Measurements from ENCODE around the gene RFX8. TPM values are rescaled to one million over a fixed set of nuclear protein-coding genes. Genes with fewer than 3 reads are reported as not detected.

RFX8 gene
- total and polyA plus RNA-seq, 2 donors (not counting 3 experiments of a cell fraction or from before 2014, with no cell fraction given): 0.21 to 1.00 TPM

DNA sequence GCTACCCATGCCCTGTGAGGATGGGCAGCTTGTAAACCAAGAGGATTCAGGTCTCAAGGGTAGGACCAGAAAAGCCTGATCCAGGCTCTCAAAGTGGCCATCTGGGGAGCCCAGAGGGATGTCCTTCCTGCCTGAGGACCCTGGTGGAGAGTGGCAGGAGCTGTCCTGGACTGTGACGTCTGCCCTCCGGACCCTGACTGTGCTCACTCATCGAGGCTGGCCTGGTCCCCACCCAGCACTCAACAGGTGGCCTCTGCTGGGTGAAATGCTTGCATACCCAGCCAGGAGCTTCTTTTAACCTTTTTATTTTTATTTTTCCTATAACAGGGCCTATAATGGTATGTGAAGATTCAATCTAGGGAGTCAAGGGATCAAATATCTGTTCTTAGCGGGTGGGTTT lies 112.1 kb downstream of the RFX8 start:
- Histone ChIP-seq H3K27me3 (ENCODE audit: control insufficient read depth in 2 of 2, insufficient read depth in 2 of 2, low read length in 2 of 2) (peaks cover 12 to 20% of the 10 kb centered on the region in 2 experiments), H3K79me2 (ENCODE audit: control insufficient read depth, insufficient read depth, low read length) (no peaks in the 10 kb centered on the region), H2AFZ (ENCODE audit: low read depth, low read length) (no peak overlapping the region), H3K36me3 (ENCODE audit: control insufficient read depth in 2 of 2, extremely low read depth in 1 of 2, insufficient read depth in 2 of 2, low read length in 2 of 2) (no peaks in the 10 kb centered on the region), H3K9ac (replicated peaks; ENCODE audit: extremely low read depth, insufficient read depth, low read length) (no peak overlapping the region), H3K4me2 (ENCODE audit: insufficient read depth, low read length) (no peak overlapping the region), H3K4me1 (ENCODE audit: control insufficient read depth, extremely low read depth, insufficient read depth, low read length) (no peaks in the 10 kb centered on the region), H3K4me3 (replicated peaks in 1 of 3; ENCODE audit: insufficient read depth in 1 of 3, low read depth in 1 of 3, low read length in 3 of 3) (no peak overlapping the region), H3K9me1 (replicated peaks; ENCODE audit: control insufficient read depth, extremely low read depth, insufficient read depth, low read length) (no peaks in the 10 kb centered on the region), H3K27ac (ENCODE audit: insufficient read depth, low read depth, low read length) (no peak overlapping the region), H3K9me3 (replicated peaks; ENCODE audit: control insufficient read depth, insufficient read depth, low read length) (no peaks in the 10 kb centered on the region), H4K20me1 (replicated peaks; ENCODE audit: control insufficient read depth, extremely low read depth, insufficient read depth, low read length) (no peaks in the 10 kb centered on the region)
- intact Hi-C loops (cut with micrococcal nuclease): no loop called here
- FAIRE-seq (no peak), DNase-seq (ENCODE audit: low read depth, low spot score) (no peak)
- POLR2A ChIA-PET: no interaction called here
- no peak for TF ChIP-seq JUN (IDR thresholded peaks at IDR 0.05; ENCODE audit: borderline replicate concordance, insufficient read depth, insufficient read length, low read depth)
- TF ChIP-seq POLR2AphosphoS5 (IDR thresholded peaks at IDR 0.05; ENCODE audit: insufficient read depth, low read depth, low read length): no peak
- dilution Hi-C loops (cut with MboI; ENCODE audit: extremely low pct_ligation_motif_present, low sequenced_read_pairs): no loop called here
- no TSS peak for BruUV-seq (replicated peaks)
- CTCF ChIA-PET: interaction anchor here (1.0 to 2.6 kb wide), 6 partner anchors 9 to 36 kb away, joined by 3 to 13 read pairs (median 4); no protein-coding TSS in a partner anchor

DNA sequence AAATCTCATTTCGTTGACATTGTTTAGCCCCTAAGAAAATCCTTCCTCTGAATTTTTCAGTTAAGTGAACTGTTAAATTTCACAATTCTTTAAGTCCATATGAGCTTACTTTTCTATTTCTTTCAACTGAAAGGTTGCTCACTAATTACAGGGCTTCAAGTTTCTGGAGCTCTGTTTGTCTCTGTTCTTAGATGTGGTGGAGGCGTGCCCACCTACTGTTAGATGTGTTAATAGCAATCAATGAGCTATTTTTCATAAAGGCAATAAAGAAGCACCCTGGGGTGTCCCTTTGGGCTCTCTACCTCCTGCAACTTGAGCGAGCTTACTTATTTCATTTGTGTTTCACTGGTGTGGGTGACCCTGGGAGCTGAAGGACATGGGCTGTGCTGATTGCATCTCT lies 112.6 kb downstream of the RFX8 start:
- FAIRE-seq: no peak
- no peak for TF ChIP-seq EZH2 (IDR thresholded peaks at IDR 0.05; ENCODE audit: borderline replicate concordance, low read depth, low read length, severe bottlenecking)
- no peak for TF ChIP-seq POLR2AphosphoS5 (IDR thresholded peaks at IDR 0.05; ENCODE audit: insufficient read depth, low read depth, low read length)
- TF ChIP-seq, protein P1, sequence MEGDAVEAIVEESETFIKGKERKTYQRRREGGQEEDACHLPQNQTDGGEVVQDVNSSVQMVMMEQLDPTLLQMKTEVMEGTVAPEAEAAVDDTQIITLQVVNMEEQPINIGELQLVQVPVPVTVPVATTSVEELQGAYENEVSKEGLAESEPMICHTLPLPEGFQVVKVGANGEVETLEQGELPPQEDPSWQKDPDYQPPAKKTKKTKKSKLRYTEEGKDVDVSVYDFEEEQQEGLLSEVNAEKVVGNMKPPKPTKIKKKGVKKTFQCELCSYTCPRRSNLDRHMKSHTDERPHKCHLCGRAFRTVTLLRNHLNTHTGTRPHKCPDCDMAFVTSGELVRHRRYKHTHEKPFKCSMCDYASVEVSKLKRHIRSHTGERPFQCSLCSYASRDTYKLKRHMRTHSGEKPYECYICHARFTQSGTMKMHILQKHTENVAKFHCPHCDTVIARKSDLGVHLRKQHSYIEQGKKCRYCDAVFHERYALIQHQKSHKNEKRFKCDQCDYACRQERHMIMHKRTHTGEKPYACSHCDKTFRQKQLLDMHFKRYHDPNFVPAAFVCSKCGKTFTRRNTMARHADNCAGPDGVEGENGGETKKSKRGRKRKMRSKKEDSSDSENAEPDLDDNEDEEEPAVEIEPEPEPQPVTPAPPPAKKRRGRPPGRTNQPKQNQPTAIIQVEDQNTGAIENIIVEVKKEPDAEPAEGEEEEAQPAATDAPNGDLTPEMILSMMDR (IDR thresholded peaks at IDR 0.05; ENCODE audit: extremely low read depth in 1 of 2, insufficient read depth in 1 of 2, low read depth in 1 of 2, low read length in 2 of 2): no peak
- no peak for TF ChIP-seq GATA2 (IDR thresholded peaks at IDR 0.05; ENCODE audit: insufficient read depth, insufficient read length, low read depth, low read length)
- TF ChIP-seq POLR2A (IDR thresholded peaks at IDR 0.05; ENCODE audit: low read depth, low read length): no peak
- TF ChIP-seq FOS (IDR thresholded peaks at IDR 0.05; ENCODE audit: borderline replicate concordance, insufficient read depth, low read length): no peak
- TF ChIP-seq, protein P2, sequence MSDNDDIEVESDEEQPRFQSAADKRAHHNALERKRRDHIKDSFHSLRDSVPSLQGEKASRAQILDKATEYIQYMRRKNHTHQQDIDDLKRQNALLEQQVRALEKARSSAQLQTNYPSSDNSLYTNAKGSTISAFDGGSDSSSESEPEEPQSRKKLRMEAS (IDR thresholded peaks at IDR 0.05; ENCODE audit: insufficient read depth, insufficient read length): no peak
- no peak for TF ChIP-seq JUN (IDR thresholded peaks at IDR 0.05; ENCODE audit: borderline replicate concordance, insufficient read depth, insufficient read length, low read depth)
- no peak for TF ChIP-seq MYC (IDR thresholded peaks at IDR 0.05; ENCODE audit: low read depth, low read length)
- dilution Hi-C loops (cut with MboI; ENCODE audit: extremely low pct_ligation_motif_present, low sequenced_read_pairs): no loop called here

More for the DNA sequence above, 112.6 kb downstream of the RFX8 start:
- ChIA-PET CTCF (interaction anchor here (1.0 to 2.6 kb wide), 6 partner anchors 9 to 36 kb away, joined by 3 to 13 read pairs (median 4); no protein-coding TSS in a partner anchor), POLR2A (no interaction called here)
- no peak overlapping the region for H3K4me3 ChIP-seq (replicated peaks in 1 of 3; ENCODE audit: insufficient read depth in 1 of 3, low read depth in 1 of 3, low read length in 3 of 3)
- H3K9me1 ChIP-seq (replicated peaks; ENCODE audit: control insufficient read depth, extremely low read depth, insufficient read depth, low read length): no peaks in the 10 kb centered on the region
- no TSS peak for BruUV-seq (replicated peaks)
- no peak overlapping the region for H3K4me2 ChIP-seq (ENCODE audit: insufficient read depth, low read length)
- no peaks in the 10 kb centered on the region for H3K36me3 ChIP-seq (ENCODE audit: control insufficient read depth in 2 of 2, extremely low read depth in 1 of 2, insufficient read depth in 2 of 2, low read length in 2 of 2)
- no peak overlapping the region for H2AFZ ChIP-seq (ENCODE audit: low read depth, low read length)
- DNase-seq (ENCODE audit: low read depth, low spot score): no peak
- H3K27ac ChIP-seq (ENCODE audit: insufficient read depth, low read depth, low read length): no peak overlapping the region
- H3K9me3 ChIP-seq (replicated peaks; ENCODE audit: control insufficient read depth, insufficient read depth, low read length): no peaks in the 10 kb centered on the region
- H3K4me1 ChIP-seq (ENCODE audit: control insufficient read depth, extremely low read depth, insufficient read depth, low read length): no peaks in the 10 kb centered on the region
- no peaks in the 10 kb centered on the region for H3K79me2 ChIP-seq (ENCODE audit: control insufficient read depth, insufficient read depth, low read length)
- no peaks in the 10 kb centered on the region for H4K20me1 ChIP-seq (replicated peaks; ENCODE audit: control insufficient read depth, extremely low read depth, insufficient read depth, low read length)
- no peak overlapping the region for H3K9ac ChIP-seq (replicated peaks; ENCODE audit: extremely low read depth, insufficient read depth, low read length)
- intact Hi-C loops (cut with micrococcal nuclease): no loop called here
- H3K27me3 ChIP-seq (ENCODE audit: control insufficient read depth in 2 of 2, insufficient read depth in 2 of 2, low read length in 2 of 2): peaks cover 12 to 20% of the 10 kb centered on the region in 2 experiments

Measured in endothelial cell of umbilical vein (primary cell).